SK-N-SH (cell line): ENCODE data around the gene ITK.

Experiments
- CTCF ChIP-seq: fragments of 200-600 bp; sonication (generic); IDR thresholded peaks from 2 replicates; pipeline ENCODE4 v1.6.1; 2017; ENCODE audit warnings: antibody characterized with exemption, mild to moderate bottlenecking, moderate library complexity
- EP300 ChIP-seq, 2 experiments: IDR thresholded peaks; 2 replicates each; pipeline versions ENCODE4 v1.4.0 to v1.6.1; 2012; ENCODE audit warnings: borderline replicate concordance in 1 of 2, low read depth in 1 of 2, low read length in 1 of 2
- TAF1 ChIP-seq: IDR thresholded peaks from 2 replicates; pipeline ENCODE4 v1.6.1; 2012; ENCODE audit warnings: low read depth, mild to moderate bottlenecking, low read length, moderate library complexity, borderline replicate concordance
- YY1 ChIP-seq: IDR thresholded peaks from 2 replicates; pipeline ENCODE4 v1.4.0; 2012; ENCODE audit warnings: low read depth, mild to moderate bottlenecking

- TF ChIP-seq CTCF: no peak
- no peak for TF ChIP-seq EP300 (IDR thresholded peaks at IDR 0.05; ENCODE audit: borderline replicate concordance in 1 of 2, low read depth in 1 of 2, low read length in 1 of 2)
- TF ChIP-seq YY1: no peak
- TF ChIP-seq TAF1: no peak
Measured at GRCh38 chr5:157165261-157165660, 15.4 kb upstream of the ITK start.
